Astrocyte of the spinal cord (primary cell): ENCODE data around the gene P4HB.

ENCODE experiments used
- DNase-seq: peaks from one replicate; pipeline ENCODE4 v3.0.0; 2011; ENCODE audit warnings: low read depth, low spot score
- H3K4me3 ChIP-seq: 2 replicates; pipeline ENCODE4 v1.5.1; 2011; ENCODE audit warnings: low read depth, mild to moderate bottlenecking, low read length, moderate library complexity
- in situ Hi-C: cut with HindIII; loops from 2 replicates; pipeline ENCODE4 v1.10.0; 2017; ENCODE audit warnings: low sequenced_read_pairs
- TF ChIP-seq, protein P1 (sequence below): IDR thresholded peaks from 2 replicates; pipeline ENCODE4 v1.5.1; 2012; ENCODE audit warnings: low read depth, mild to moderate bottlenecking, low read length, inconsistent platforms

Gene P4HB

DNA sequence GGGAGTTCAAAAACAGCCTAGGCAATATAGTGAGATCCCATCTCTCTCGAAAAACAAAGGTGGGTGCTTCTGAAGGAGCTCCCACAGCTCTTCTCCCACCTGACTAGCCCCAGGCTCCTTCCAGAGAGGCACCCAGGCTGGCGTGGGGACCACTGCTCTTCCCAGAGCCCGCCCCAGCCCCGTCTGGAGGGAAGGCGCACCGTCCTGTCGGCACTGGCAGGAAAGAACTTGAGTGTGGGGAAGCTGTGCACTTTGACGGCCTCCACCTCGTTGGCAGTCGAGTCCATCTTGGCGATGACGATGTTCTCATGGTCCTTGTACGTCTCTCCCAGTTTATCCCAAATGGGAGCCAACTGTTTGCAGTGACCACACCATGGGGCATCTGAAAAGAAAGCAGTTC lies 15.0 kb downstream of the P4HB start:
- H3K4me3 ChIP-seq = no peak overlapping the region
- TF ChIP-seq, protein P1, sequence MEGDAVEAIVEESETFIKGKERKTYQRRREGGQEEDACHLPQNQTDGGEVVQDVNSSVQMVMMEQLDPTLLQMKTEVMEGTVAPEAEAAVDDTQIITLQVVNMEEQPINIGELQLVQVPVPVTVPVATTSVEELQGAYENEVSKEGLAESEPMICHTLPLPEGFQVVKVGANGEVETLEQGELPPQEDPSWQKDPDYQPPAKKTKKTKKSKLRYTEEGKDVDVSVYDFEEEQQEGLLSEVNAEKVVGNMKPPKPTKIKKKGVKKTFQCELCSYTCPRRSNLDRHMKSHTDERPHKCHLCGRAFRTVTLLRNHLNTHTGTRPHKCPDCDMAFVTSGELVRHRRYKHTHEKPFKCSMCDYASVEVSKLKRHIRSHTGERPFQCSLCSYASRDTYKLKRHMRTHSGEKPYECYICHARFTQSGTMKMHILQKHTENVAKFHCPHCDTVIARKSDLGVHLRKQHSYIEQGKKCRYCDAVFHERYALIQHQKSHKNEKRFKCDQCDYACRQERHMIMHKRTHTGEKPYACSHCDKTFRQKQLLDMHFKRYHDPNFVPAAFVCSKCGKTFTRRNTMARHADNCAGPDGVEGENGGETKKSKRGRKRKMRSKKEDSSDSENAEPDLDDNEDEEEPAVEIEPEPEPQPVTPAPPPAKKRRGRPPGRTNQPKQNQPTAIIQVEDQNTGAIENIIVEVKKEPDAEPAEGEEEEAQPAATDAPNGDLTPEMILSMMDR = no peak
- no peak for DNase-seq
- in situ Hi-C loops = no loop called here

DNA sequence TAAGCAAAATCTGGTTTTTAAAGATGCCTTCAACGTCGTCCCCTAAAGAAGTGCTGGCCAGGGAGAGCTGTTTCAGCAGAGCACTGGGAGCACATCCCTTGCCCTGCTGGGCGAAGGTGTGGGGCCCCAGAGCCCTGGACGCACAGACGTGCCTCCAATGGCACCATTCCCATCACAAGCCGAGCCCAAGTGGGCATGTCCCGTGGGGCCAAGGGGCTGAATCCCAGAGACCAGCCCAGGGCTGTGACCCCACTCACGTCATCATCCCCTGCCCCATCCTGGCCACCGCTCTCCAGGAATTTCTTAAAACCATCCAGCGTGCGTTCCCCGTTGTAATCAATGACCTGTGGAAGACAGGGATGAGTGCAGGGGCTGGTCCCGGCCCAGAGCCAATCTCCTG lies 15.4 kb downstream of the P4HB start:
- in situ Hi-C loops = no loop called here
- no peak for DNase-seq
- no peak overlapping the region for H3K4me3 ChIP-seq
- TF ChIP-seq, protein P1 = no peak

- DNase-seq = no peak
- in situ Hi-C loops = no loop called here
- H3K4me3 ChIP-seq = no peak overlapping the region
- TF ChIP-seq, protein P1 = no peak
Observed at GRCh38 chr17:81844327-81844851, 15.9 kb downstream of the P4HB start.

GRCh38 chr17:81843713-81844326 lies 16.5 kb downstream of the P4HB start:
- TF ChIP-seq, protein P1 = no peak
- DNase-seq = no peak
- no peak overlapping the region for H3K4me3 ChIP-seq
- in situ Hi-C loops = no loop called here

GRCh38 chr17:81842725-81843504 lies 17.4 kb downstream of the P4HB start:
- no peak for DNase-seq
- TF ChIP-seq, protein P1 = no peak
- in situ Hi-C loops = no loop called here
- H3K4me3 ChIP-seq = no peak overlapping the region

- in situ Hi-C loops = no loop called here
- TF ChIP-seq, protein P1 = no peak
- no peak overlapping the region for H3K4me3 ChIP-seq
- no peak for DNase-seq
Observed at GRCh38 chr17:81842378-81842724, 18.0 kb downstream of the P4HB start.
